ENCODE measurements around the gene DDX25.
"Not testable (repeated sequence)": the region's sequence is repeated elsewhere in the genome, so short reads cannot be mapped to it uniquely, and the experiment has no call there.

The DDX25 gene

GRCh38 chr11:125910226-125910849 lies 6.0 kb downstream of the DDX25 start:
- no peak for DNase-seq

- not testable (repeated sequence) for DNase-seq
Measured at GRCh38 chr11:125914601-125915000, 10.3 kb downstream of the DDX25 start.

- DNase-seq = no peak
Measured at GRCh38 chr11:125916683-125917347, 12.5 kb downstream of the DDX25 start.

- DNase-seq = no peak
Measured at GRCh38 chr11:125918140-125918840, 14.0 kb downstream of the DDX25 start.

- DNase-seq = no peak
Measured at GRCh38 chr11:125921042-125921441, 16.7 kb downstream of the DDX25 start.

DNA sequence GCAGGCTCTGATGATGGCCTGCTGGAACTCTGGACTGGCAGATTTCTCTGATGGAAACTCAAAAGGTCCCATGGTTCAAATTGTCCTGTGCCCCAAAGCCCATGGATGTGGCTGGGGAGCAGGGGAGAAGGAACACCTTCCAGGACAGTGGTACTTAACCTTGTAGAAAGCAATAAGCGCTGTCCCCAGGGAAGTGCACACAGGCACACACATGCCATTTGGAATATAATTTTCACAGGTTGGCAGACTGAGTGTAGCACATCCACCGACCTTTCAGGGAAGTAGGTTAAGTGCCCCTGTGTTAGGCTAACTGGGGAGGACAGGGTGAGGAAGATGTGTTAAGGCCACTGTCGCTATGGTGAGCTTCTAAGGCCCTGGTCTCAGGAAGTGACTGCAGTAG lies 17.8 kb downstream of the DDX25 start:
- DNase-seq = no peak

GRCh38 chr11:125923012-125923579 lies 18.8 kb downstream of the DDX25 start:
- DNase-seq = peak; percentile 61

- DNase-seq = no peak
Measured at GRCh38 chr11:125923633-125924032, 19.3 kb downstream of the DDX25 start.

GRCh38 chr11:125924384-125925007 lies 20.2 kb downstream of the DDX25 start:
- no peak for DNase-seq

- no peak for DNase-seq
Measured at GRCh38 chr11:125925247-125925740, 21.0 kb downstream of the DDX25 start.

GRCh38 chr11:125925804-125926203 lies 21.5 kb downstream of the DDX25 start:
- no peak for DNase-seq

DNA sequence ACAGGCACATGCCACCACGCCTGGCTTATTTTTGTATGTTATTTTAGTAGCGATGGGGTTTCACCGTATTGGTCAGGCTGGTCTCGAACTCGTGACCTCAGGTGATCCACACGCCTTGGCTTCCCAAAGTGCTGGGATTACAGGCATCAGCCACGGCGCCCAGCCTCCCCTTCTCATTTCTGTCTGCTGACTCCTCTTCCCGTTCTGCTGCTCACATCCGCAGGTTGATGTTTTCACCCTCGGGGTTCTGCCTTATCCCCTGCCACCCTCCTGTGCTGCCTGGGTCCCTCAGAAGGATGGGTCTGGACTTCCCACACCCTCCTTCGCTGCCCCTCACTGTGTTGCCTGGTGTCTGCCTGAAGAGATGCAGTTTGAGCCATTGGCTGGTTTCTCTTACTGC lies 22.4 kb downstream of the DDX25 start:
- DNase-seq = no peak

GRCh38 chr11:125929445-125930075 lies 25.3 kb downstream of the DDX25 start:
- DNase-seq = no peak

GRCh38 chr11:125930076-125930450 lies 25.8 kb downstream of the DDX25 start:
- no peak for DNase-seq

DNA sequence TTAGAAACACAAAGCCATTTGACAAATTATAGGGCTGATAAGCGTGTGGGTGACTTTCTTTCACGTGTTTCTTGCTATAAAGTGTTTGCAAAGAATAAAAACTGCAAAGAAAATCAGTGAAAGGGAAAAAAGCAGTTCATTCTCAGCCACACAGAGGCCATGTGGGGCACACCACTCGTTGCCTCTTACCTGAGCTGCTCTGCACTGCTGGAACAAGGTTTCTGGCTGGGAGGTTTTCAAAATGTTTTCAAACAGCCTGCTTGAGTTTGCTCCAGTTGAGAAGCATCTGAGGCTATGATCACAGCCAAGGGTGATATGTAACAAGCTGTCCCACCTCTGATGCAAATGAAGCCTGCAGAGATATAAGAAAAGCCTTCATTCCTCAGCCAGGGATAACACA lies 26.8 kb downstream of the DDX25 start:
- no peak for DNase-seq

DNA sequence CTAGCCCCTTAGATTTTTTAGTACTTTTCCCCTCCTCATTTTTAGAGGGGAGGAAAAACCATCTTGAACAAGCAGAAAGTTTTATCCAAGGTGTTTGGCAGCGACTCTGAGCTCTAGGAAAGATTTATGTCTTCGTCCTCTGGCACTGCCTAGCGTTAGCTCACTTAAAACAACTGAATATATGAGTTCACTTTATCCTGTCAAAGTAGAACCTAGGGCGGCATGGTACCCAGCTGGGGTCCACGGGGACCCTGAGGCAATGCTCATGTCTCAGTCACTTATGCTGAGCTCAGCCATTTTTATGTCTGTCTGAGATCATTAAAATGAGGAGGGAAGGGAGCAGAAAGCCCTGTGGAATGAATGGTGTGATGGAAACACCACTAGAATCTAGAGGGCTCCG lies 27.4 kb downstream of the DDX25 start:
- DNase-seq = no peak

GRCh38 chr11:125932301-125932700 lies 28.0 kb downstream of the DDX25 start:
- no peak for DNase-seq

GRCh38 chr11:125933030-125933813 lies 28.9 kb downstream of the DDX25 start:
- no peak for DNase-seq

DNA sequence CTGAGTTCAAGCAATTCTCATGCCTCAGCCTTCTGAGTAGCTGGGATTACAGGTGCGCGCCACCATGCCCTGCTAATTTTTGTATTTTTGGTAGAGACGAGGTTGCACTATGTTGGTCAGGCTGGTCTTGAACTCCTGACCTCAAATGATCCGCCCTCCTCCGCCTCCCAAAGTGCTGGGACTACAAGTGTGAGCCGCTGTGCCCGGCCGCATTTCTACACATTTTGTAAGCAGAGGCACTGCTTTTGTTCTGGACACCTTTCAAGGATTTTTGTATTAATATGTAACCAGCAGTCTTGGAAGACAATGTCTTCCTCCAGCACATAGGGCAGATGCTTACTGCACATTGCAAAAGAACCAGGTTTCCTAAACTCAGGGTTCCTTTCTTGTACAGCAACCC lies 30.2 kb downstream of the DDX25 start:
- no peak for DNase-seq

- DNase-seq = no peak
Measured at GRCh38 chr11:125935056-125935455, 30.7 kb downstream of the DDX25 start.

DNA sequence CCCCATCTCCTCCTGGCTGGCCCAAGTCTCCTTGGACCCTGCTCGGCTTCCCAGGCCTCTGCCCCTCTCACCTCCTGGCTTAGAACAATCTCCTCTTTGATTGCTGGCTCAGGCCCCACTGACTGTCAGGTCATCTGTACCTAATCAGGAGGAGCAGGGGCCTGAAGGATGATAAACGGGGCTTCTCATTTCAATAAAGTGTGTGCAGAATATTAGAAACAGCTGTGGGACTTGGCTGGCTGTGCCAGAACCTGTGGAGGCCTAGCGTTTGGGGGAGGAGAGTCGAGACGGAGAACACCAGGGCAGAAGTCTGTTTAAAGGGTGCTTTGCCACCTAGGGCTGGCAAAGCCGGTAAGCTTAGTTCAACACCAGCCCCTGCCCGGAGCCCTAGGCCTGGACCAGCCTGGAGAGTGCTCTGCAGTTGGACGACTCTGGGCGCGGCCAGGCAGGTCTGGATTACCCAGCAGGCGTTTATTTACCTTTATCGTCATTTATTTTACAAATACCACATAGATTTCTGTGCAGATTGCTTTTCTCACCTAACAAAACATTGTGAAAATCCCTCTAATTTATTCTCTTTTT lies 31.4 kb downstream of the DDX25 start:
- no peak for DNase-seq

DNA sequence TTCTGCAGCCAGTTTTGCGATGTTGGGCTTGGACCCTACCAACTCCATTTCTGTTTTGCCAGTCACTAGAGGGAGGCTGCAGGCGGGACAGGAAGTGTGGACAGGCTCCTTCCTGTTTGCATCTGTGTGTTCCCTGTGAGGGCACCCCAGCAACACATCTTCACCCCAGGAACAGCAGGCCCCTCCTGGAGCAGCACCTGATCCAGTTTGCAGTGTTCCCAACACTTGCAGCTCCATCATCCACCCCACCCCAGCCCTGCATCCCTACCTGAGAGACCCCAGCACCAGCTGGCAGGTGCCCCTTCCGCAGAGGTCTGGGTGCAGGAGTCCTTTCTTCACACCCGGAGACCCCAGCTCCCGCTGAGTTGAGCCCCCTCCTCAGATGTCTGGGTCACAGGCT lies 34.1 kb downstream of the DDX25 start:
- DNase-seq = no peak

Measured in CD4-positive, alpha-beta T cell treated with Interleukin-10 for 1 hour (primary cell).